T1000 (cell line): ENCODE results near the gene ANKMY1.

Experiments used
- DNase-seq: peaks from one replicate; lab custom pipeline; 2025; ENCODE audit warnings: mixed read lengths; lab: John Stamatoyannopoulos, UW

Gene ANKMY1

DNA sequence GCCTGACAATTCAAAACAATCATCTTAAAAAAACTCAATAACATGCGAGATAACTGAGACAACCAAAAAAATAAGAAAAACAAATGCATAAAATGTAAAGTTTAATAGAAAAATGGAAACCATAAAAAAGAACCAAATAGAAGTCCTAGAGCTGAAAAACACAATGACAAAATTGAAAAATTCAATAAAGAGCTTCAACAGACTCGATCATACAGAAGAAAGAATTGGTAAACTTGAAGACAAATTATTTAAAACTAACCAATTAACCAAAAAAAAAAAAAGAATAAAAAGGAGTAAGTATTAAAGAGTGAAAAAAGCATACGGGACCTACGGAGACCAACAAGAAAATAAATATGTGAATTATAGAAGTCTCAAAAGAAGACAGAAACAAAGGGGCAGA lies 84.6 kb downstream of the ANKMY1 start:
- no peak for DNase-seq

DNA sequence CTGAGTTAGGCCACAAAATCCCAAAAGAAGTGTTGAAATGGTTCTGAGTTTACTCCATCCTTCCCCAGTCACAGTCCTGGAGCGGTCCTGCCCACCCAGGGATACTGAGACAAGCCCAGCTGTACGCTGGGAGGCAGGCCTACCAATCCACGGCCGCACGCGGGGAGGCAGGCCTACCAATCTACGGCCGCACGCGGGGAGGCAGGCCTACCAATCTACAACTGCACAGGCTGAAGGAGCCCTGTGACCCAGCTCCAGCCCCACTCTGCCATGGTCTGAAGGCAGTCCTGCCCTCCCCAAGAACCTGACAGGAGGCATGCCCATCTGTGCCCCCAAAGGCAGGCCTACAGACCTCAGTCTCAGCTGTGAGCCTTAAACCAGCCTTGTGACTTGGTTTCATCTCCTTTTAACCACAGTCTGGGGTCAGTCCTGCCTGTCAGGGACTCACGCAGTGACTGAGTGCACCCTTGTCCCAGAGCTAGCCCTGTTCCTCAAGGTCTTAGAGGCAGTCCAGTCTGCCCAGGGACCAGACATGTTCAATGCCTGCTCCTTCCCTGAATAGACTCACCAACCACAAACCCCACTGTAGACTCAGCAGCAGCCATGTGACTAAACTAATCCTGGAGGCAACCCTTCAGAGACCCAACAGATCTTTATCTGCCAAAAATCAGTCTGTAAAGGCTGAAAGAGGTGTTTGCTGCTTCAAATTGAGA lies 85.6 kb downstream of the ANKMY1 start:
- no peak for DNase-seq

DNA sequence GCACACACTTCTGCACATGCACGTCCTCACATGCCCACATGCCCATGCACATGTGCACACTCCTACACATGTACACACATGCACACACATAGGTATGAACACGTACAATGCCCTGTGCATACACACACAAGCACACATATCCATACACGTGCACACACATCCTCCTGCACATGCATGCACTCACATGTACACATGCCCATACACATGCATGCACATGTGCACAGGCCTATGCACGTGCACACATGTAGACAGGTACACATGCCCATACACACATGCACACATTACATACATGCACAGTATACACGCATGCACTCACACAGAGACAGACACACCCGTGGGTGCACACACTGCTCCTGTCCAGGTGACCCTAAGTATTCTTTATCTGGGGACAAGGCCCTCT lies 88.0 kb downstream of the ANKMY1 start:
- DNase-seq = no peak

DNA sequence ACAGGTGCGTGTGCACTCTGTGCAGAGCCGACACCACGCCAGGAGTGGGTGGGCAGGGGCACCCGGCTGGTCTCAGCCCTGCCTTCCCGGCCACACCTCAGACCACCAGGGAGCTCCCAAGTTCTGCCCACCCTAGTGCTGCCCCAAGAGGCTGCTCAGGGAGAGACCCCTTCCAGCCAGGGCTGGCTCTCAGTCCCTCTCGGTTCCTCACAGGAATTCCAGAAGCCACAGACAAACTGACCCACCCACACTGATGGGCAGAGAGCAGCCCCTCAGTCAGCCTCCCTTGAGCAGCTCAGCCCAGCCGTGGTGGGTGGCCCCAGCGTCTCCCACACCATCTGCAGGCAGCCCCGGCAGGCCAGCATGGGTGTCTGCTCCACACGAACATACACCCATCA lies 88.5 kb downstream of the ANKMY1 start:
- DNase-seq = no peak

DNA sequence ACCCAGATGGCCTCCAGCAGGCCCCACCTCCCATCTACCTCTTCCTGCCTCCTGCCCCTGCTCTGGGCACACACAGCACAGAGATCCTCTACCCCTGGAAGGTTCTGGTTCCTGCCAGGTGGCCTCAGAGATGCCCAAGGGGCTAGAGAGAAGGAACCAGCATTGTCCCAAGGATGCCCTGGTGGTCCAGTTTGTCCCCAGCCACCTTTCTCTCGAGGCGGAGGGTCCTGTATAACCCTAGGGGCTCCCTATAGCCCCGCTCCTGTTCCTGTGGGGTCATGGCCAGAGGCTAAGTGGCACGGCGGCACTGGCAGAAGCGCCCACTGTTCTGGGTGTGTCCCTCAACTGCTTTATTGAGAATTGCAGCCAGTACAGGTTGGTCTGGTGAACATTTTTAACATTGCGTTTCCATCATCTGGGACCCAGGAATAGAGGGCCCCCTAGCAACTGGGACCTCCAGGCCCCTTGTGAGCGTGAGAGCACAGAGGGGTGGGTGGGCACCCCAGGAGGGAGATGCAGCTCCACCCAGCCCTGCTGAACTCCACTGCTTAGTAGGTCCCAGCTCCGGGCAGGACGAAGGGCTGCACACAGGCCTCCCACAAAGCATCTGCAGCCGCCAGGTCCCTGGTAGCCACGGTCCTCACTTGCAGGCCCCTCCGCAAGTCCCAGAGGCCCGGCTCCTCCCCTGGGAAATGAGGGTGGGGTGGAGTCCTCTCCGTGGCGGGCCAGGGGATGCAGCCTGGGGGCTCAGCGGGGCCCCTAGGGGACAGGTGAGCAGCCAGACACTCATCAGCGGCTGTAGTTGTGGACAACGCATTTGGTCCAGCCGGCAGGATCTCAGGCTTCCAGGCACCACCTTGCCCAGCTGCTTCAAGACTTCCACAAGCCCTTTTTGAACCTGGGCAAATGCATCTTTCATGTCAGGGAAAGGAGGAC lies 89.2 kb downstream of the ANKMY1 start:
- DNase-seq = no peak

DNA sequence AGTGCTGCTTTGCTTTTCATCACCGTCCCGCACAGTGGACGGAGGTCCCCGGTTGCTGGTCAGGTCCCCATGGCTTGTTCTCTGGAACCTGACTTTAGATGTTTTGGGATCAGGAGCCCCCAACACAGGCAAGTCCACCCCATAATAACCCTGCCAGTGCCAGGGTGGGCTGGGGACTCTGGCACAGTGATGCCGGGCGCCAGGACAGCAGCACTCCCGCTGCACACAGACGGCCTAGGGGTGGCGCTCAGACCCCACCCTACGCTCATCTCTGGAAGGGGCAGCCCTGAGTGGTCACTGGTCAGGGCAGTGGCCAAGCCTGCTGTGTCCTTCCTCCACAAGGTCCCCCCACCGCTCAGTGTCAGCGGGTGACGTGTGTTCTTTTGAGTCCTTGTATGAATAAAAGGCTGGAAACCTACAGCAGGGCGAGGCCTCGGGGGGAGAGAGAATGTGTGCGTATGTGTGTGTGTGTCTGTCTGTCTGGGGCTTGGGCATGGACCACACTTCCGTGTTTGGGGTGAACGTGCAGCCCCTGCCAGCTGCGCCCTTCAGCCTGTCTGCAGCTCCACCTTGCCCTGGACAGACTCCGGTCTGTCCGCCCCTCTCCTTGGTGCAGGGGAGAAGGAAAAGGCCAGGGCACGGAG lies 90.0 kb downstream of the ANKMY1 start:
- DNase-seq = no peak

DNA sequence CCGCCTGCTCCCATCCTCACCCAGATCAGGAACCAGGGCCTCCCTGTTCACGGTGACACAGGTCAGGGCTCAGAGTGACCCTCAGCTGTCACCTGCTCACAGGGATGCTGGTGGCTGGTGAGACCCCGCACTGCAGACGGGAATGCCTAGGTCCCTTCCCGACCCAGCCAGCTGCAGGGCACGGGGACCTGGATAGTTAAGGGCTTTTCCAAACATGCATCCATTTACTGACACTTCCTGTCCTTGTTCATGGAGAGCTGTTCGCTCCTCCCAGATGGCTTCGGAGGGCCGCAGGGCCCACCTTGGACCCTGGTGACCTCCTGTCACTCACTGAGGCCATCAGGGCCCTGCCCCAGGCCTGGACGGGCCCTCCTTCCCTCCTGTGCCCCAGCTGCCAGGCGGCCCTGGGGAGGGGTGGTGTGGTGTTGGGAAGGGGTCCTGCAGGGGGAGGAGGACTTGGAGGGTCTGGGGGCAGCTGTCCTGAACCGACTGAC lies 90.6 kb downstream of the ANKMY1 start:
- no peak for DNase-seq

DNA sequence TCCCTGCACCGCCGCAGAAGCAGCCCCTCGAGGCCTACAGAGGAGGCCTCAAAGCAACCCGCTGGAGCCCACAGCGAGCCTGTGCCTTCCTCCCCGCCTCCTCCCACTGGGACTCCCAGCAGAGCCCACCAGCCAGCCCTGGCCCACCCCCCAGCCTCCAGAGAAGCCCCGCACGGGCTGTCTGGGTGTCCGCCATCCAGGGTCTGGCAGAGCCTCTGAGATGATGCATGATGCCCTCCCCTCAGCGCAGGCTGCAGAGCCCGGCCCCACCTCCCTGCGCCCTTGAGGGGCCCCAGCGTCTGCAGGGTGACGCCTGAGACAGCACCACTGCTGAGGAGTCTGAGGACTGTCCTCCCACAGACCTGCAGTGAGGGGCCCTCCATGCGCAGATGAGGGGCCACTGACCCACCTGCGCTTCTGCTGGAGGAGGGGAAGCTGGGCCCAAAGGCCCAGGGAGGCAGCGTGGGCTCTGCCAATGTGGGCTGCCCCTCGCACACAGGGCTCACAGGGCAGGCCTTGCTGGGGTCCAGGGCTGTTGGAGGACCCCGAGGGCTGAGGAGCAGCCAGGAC lies 91.1 kb downstream of the ANKMY1 start:
- no peak for DNase-seq

DNA sequence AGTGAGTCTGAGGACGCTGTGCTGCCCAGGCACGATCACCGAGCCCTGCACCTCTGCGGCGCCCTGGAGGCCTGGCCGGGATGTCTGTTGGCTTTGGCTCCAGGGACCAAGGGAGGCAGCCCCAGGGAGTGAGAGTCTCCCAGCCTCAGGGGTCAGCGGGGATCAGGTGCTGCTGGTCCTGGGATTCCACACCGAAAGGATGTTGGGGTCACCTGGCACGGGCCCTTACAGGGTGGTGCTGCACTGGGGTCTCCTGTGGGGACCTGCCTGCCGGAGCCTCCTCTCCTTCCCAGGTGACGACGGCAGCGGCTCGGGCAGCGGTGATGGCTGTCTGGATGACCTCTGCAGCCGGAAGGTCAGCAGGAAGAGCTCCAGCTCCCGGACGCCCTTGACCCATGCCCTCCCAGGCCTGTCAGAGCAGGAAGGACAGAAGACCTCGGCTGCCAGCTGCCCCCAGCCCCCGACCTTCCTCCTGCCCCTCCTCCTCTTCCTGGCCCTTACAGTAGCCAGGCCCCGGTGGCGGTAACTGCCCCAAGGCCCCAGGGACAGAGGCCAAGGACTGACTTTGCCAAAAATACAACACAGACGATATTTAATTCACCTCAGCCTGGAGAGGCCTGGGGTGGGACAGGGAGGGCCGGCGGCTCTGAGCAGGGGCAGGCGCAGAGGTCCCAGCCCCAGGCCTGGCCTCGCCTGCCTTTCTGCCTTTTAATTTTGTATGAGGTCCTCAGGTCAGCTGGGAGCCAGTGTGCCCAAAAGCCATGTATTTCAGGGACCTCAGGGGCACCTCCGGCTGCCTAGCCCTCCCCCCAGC lies 91.8 kb downstream of the ANKMY1 start:
- no peak for DNase-seq

DNA sequence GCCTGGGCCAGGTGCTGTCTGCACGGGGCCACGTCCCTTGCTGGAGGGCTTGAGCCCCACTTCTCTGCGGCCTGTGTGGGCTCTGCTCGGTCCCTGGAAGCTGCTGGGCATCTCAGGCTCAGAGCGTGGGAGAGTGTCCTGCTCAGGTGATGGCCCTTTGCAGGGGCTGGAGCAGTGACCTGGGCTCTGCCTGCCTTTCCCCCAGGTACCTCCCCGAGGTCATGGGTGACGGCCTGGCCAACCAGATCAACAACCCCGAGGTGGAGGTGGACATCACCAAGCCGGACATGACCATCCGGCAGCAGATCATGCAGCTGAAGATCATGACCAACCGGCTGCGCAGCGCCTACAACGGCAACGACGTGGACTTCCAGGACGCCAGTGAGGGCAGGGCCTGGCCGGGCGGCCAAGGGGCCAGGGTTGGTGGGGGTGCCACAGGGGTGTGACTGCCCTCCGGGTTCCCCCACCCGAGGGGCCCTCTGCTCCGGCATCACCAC lies 92.5 kb downstream of the ANKMY1 start:
- DNase-seq = no peak

DNA sequence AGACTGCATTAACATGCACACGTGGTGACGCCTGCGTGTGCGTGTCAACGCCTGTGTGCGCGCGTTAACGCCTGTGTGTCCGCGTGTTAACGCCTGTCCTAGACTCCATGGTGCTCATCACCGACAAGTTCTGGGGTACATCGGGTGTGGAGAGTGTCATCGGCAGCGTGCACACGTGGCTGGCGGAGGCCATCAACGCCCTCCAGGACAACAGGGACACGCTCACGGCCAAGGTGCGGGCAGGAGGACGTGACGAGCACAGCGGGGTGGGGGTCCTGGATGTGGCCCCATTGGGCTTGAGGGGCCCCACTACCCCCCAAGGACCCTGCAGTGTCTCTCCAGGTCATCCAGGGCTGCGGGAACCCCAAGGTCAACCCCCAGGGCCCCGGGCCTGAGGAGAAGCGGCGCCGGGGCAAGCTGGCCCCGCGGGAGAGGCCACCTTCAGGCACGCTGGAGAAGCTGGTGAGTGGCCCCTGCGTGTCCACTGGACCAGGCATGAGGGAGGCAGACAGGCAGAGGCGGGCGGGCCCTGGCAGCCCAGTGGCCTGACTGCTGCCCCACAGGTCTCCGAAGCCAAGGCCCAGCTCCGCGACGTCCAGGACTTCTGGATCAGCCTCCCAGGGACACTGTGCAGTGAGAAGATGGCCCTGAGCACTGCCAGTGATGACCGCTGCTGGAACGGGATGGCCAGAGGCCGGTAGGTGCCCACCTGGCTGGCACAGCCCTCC lies 93.1 kb downstream of the ANKMY1 start:
- no peak for DNase-seq

DNA sequence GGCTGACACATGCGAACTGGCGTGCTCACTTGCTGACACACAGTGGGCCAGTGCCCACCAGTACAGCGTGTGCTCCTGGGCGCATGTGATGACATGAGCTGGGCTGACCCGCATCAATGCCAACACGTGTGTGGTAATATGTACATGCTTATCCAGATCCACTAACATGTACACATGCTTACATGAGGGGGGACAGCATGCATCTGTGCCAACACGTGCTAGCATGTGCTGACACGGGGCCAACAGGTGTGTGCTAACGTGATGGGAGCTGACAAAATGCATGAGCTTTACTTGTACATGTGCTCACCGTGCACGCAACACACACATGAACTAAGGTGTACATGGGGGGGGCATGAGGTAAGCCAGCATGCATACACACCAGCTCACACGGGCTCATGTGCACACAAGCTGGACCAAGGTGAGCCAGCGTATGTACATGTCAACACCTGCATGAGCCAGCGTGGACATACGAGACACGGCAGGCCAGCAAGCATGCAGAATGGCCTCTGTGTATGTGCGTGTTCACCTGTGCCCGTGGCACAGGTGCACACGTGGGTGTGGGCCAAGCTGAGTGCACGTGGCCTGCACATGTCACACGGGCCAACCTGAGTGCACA lies 93.8 kb downstream of the ANKMY1 start:
- DNase-seq = no peak

DNA sequence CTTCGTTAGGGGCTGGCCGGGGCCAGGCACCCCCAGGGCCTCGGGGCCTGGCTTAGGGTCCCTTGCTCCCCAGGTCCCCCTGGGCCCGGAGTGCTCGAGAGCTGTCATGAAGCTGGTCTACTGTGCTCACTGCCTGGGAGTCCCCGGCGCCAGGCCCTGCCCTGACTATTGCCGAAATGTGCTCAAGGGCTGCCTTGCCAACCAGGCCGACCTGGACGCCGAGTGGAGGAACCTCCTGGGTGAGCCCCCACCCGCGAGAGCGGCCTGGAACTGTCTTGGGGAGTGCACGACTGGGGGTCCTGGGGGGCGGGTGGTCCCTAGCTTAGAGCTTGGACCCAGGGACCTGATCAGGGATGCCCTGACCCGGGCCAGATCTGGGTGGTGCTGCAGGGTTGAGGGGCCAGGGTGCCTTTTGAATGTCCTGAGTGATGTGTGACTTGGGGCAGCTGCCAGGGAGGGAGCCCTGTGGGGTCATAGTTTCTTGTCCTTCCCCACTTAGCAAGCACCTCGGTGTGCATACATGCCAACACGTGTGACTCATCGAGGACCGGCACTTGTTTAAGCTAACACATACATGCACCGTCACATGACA lies 94.4 kb downstream of the ANKMY1 start:
- DNase-seq = no peak

DNA sequence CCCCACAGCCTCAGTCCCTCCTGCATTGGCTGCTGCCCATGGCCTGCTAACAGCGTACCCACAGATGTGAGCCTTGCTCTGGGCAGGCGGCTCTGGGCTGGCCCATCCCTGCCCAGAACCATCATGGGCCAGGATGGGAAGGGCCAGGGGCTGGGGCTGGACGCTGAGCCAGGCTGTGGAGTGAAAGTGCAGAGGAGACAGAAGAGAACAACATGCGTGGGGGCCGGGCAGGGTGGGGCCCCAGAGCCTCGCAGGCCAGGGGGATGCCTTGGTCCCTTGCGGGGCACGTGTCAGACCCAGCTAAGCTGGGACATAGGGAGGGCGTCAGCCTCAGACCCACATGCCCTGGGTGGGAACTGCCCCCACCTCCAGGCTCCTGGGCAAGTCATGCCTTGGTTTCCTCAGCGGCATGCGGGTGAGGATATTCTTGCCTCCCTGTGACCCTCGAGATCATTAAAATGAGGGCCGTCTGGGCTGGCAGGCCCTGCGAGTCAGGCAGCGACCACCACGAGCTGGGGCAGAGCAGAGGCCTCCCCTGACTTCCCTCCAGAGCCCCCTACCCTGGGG lies 95.0 kb downstream of the ANKMY1 start:
- DNase-seq = no peak

DNA sequence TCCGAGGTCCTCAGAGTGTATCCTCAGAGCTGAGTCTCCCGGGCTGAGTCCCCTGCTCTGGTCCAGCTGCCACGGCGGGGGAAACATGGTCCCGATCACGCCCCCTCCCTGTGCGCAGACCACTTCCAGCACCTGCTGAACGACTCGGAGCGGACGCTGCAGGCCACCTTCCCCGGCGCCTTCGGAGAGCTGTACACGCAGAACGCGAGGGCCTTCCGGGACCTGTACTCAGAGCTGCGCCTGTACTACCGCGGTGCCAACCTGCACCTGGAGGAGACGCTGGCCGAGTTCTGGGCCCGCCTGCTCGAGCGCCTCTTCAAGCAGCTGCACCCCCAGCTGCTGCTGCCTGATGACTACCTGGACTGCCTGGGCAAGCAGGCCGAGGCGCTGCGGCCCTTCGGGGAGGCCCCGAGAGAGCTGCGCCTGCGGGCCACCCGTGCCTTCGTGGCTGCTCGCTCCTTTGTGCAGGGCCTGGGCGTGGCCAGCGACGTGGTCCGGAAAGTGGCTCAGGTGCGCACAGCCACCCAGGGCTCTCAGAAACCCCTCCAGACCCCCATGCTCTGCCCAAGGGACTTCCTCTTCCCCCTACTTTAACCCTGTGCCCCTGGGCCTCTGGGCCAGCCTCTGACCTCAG lies 95.6 kb downstream of the ANKMY1 start:
- DNase-seq = no peak

DNA sequence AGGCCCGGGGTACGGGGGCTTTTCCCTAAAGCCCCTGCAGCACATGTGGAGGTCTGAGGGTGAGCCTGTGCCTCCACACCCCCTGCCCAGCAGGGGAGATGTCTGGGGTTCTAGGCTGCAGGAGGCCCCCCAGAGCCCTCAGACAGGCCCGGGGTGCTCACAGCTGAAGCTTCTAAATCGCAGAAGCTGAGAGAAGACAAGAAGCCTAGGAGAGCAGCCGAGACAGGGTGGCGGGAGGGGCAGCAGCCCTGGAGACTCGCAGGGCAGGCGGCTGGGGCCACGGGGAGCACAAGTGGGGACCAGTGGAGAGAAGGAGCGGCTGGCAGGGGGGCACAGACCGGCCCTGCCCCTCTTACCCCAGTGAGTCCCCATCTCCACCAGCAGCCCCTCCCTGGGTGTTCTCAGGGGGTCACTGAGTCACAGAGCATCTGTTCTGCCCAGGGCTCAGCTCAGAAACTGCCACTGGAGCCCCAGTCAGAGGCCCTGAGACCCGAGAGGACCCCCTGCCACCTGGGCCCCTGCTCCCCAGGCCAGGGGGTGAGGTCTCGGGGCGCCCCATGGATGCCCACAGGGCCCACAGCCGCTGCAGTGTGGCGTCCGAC lies 96.2 kb downstream of the ANKMY1 start:
- no peak for DNase-seq

DNA sequence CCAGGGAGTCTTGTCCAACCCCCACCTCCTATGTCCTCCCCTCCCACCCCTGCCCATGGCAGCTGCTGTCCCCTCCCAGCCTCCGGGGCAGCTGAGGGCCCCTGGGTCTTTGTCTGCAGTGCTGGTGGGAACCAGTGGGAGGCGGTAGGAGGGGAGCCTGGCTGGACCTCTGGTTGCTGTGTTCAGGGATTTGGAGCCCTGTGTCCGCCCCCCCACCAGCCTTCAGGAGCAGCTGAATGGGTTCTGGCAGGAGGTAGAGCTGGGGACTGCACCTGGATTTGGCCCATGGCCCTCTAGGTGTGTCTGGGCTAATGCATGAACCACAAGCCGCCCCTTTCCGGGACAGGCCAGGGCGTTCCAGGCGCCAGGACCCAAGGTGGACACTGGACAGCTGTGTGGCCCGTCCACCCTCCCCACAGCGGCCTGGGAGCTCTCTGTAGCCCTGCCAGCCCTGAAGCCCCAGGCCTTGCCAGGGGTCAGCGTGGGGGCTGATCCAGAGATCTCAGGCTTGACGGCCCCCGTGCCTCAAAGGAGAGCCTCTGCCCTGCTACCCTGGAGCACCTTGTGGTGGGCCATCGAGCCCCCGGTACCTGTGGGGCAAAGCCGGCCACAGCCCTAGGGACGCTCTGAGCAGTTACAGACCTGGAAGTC lies 96.9 kb downstream of the ANKMY1 start:
- DNase-seq = no peak

DNA sequence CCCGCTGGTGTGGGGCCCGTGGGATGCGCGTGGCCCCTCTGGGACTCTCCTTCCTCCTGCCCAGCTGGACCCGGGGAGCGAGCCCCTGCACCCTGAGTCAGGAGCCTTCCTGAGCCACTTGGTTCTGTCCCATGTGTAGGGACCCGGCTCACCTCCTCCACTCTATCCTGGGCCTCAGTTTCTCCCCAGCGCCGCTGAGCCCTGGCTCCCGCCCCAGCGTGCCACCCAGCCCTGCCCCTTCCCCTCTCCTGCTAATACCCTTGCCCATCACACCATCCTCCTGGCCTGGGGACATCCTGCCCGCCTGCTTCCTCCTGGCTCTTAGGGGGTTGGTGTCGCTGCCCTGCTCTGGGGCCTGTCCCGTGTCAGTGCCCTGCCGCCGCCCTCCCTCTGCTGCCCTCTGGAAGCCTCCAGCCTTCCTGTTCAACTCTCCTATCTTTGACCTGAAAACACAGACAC lies 97.5 kb downstream of the ANKMY1 start:
- no peak for DNase-seq
